Gastrocnemius medialis (tissue), 4 donors: ENCODE data around the gene BMPER. TPM values are rescaled to one million over a fixed set of nuclear protein-coding genes. Genes with fewer than 3 reads are reported as not detected.

ENCODE experiments used
- ATAC-seq, 2 donors: fragments of 150-250 bp; one replicate each; pipeline ENCODE4 v1.9.1; 2016
- DNase-seq, 2 donors: peaks; one replicate each; pipeline ENCODE4 v3.0.0-alpha.2; 2019
- H3K27ac ChIP-seq, 4 donors: fragments of 200-600 bp; sonication (generic); 1 replicate in 1 of 4; 2 replicates in 3 of 4; pipeline ENCODE4 v1.5.1; 2016 to 2018; ENCODE audit warnings: mild to moderate bottlenecking in 2 of 4, moderate library complexity in 1 of 4
- H3K27me3 ChIP-seq, 3 donors: fragments of 200-600 bp; sonication (generic) in 2 of 3; 1 replicate in 1 of 3; 2 replicates in 2 of 3; pipeline versions ENCODE4 v1.5.1 to v1.6.0; 2016 to 2019; ENCODE audit warnings: mild to moderate bottlenecking in 1 of 3, moderate library complexity in 1 of 3
- H3K36me3 ChIP-seq, 2 donors: fragments of 200-600 bp; sonication (generic) in 1 of 2; one replicate each; pipeline ENCODE4 v1.5.1; 2017 to 2018
- H3K4me1 ChIP-seq, 2 donors: fragments of 200-600 bp; sonication (generic) in 1 of 2; one replicate each; pipeline ENCODE4 v1.5.1; 2016 to 2017; ENCODE audit warnings: mild to moderate bottlenecking in 2 of 2
- H3K4me3 ChIP-seq, 4 donors: fragments of 200-600 bp; sonication (generic) in 3 of 4; 1 replicate in 1 of 4; 2 replicates in 3 of 4; pipeline ENCODE4 v1.5.1; 2016 to 2019; ENCODE audit warnings: mild to moderate bottlenecking in 2 of 4
- H3K9me3 ChIP-seq, 3 donors: fragments of 200-600 bp; sonication (generic) in 2 of 3; 1 replicate in 1 of 3; 2 replicates in 2 of 3; pipeline ENCODE4 v1.5.1; 2016 to 2019
- CTCF ChIP-seq, 5 experiments: fragments of 450-650 bp in 3 of 5; fragments of 200-600 bp in 2 of 5; sonication (generic) in 2 of 5; IDR thresholded peaks in 4 of 5; conservative IDR thresholded peaks in 1 of 5; 1 replicate in 4 of 5; 2 replicates in 1 of 5; pipeline ENCODE4 v1.5.1; 2016 to 2019; ENCODE audit warnings: antibody characterized with exemption in 5 of 5, mild to moderate bottlenecking in 3 of 5, moderate library complexity in 3 of 5
- POLR2A ChIP-seq, 2 donors: fragments of 450-650 bp; IDR thresholded peaks; one replicate each; pipeline ENCODE4 v1.6.1; 2017; ENCODE audit warnings: antibody characterized with exemption in 2 of 2, mild to moderate bottlenecking in 2 of 2, moderate library complexity in 2 of 2
- in situ Hi-C, 4 donors: fragments of 200-750 bp; cut with MboI; loops; one replicate each; pipeline versions ENCODE4 v1.15.0 to v1.8.0; 2017; ENCODE audit warnings: low sequenced_read_pairs in 4 of 4
- intact Hi-C: fragments of 100-400 bp; cut with DNase I; formaldehyde crosslinking; loops from one replicate; pipeline ENCODE4 v1.15.1; 2023; ENCODE audit warnings: low total_unique reads
- total RNA-seq, 4 donors: library from RNA; depleted of rRNA; stranded (reverse); fragments of >200 nt; gene quantifications; one replicate each; pipeline versions ENCODE4 v1.1.0 to v1.2.3, GENCODE V29; 2016

Gene BMPER
- total RNA-seq, 4 donors from 2014 or later: 1.7 to 11.0 (median 4.5) TPM

- no peak for TF ChIP-seq POLR2A (IDR thresholded peaks at IDR 0.05)
- TF ChIP-seq CTCF (IDR thresholded peaks at IDR 0.05 in 4 of 5, conservative IDR thresholded peaks at IDR 0.05 in 1 of 5): no peak
- ATAC-seq: no peak
- Histone ChIP-seq H3K4me1 (peaks cover 15 to 19% of the 10 kb centered on the region in 2 donors), H3K36me3 (no peaks in the 10 kb centered on the region), H3K27me3 (no peaks in the 10 kb centered on the region), H3K4me3 (no peak overlapping the region), H3K9me3 (no peaks in the 10 kb centered on the region), H3K27ac (no peak overlapping the region)
- no peak for DNase-seq
- in situ Hi-C loops: no loop called here
- intact Hi-C loops: loop anchor here (10.0 kb wide), 1 partner anchor 226 kb away; no protein-coding TSS in a partner anchor
These were observed 63.3 kb downstream of the BMPER start for GRCh38 chr7:33968591-33968990.

- intact Hi-C loops: no loop called here
These were observed 65.2 kb downstream of the BMPER start for GRCh38 chr7:33970536-33970935.

GRCh38 chr7:33971106-33971505 is 65.8 kb downstream of the BMPER start:
- no peak overlapping the region for H3K27ac ChIP-seq

More at GRCh38 chr7:33970536-33970935, 65.2 kb downstream of the BMPER start:
- TF ChIP-seq POLR2A (IDR thresholded peaks at IDR 0.05) (no peak), CTCF (IDR thresholded peaks at IDR 0.05 in 4 of 5, conservative IDR thresholded peaks at IDR 0.05 in 1 of 5) (no peak)
- ATAC-seq (peak; percentile 36 to 41), DNase-seq (no peak)
- Histone ChIP-seq H3K27ac (no peak overlapping the region), H3K4me3 (no peak overlapping the region), H3K27me3 (no peaks in the 10 kb centered on the region), H3K36me3 (no peaks in the 10 kb centered on the region), H3K9me3 (no peaks in the 10 kb centered on the region), H3K4me1 (peaks cover 0 to 5% of the 10 kb centered on the region in 2 donors)
- in situ Hi-C loops: no loop called here

GRCh38 chr7:33973231-33974015 is 68.1 kb downstream of the BMPER start:
- Histone ChIP-seq H3K4me1 (no peaks in the 10 kb centered on the region), H3K9me3 (no peaks in the 10 kb centered on the region), H3K36me3 (no peaks in the 10 kb centered on the region), H3K4me3 (no peak overlapping the region), H3K27me3 (no peaks in the 10 kb centered on the region), H3K27ac (no peak overlapping the region)
- intact Hi-C loops (no loop called here), in situ Hi-C loops (no loop called here)
- TF ChIP-seq POLR2A (IDR thresholded peaks at IDR 0.05): no peak
- no peak for DNase-seq
- ATAC-seq: no peak

More at GRCh38 chr7:33971106-33971505, 65.8 kb downstream of the BMPER start:
- in situ Hi-C loops: no loop called here
- H3K36me3 ChIP-seq: no peaks in the 10 kb centered on the region
- DNase-seq: no peak
- TF ChIP-seq POLR2A (IDR thresholded peaks at IDR 0.05) (no peak), CTCF (IDR thresholded peaks at IDR 0.05 in 4 of 5, conservative IDR thresholded peaks at IDR 0.05 in 1 of 5) (no peak)
- ATAC-seq: no peak
- H3K4me1 ChIP-seq: no peaks in the 10 kb centered on the region
- H3K4me3 ChIP-seq: no peak overlapping the region
- no peaks in the 10 kb centered on the region for H3K9me3 ChIP-seq
- H3K27me3 ChIP-seq: no peaks in the 10 kb centered on the region
- intact Hi-C loops: no loop called here

- H3K4me1 ChIP-seq: no peaks in the 10 kb centered on the region
- no peaks in the 10 kb centered on the region for H3K36me3 ChIP-seq
- H3K4me3 ChIP-seq: no peak overlapping the region
- no peaks in the 10 kb centered on the region for H3K9me3 ChIP-seq
- no peak for TF ChIP-seq POLR2A (IDR thresholded peaks at IDR 0.05)
- intact Hi-C loops (no loop called here), in situ Hi-C loops (no loop called here)
- DNase-seq (no peak), ATAC-seq (no peak)
- no peak overlapping the region for H3K27ac ChIP-seq
- no peaks in the 10 kb centered on the region for H3K27me3 ChIP-seq
These were observed 74.0 kb downstream of the BMPER start for GRCh38 chr7:33979300-33979806.
